Myocyte (in vitro differentiated cells): ENCODE results near the gene TMEM120B. TPM values are rescaled to one million over a fixed set of nuclear protein-coding genes. Genes with fewer than 3 reads are reported as not detected.

ENCODE experiments used
- total RNA-seq: library from RNA; depleted of rRNA; stranded (reverse); fragments of >200 nt; gene quantifications from 2 replicates; pipeline ENCODE4 v1.2.3, GENCODE V29; 2014

The TMEM120B gene
- total RNA-seq, 1 donor from 2014 or later, result 25.2 TPM

Other genes with a start within 250 kb of the TMEM120B start
- gene KDM2B, start 131.7 kb upstream of the TMEM120B start, total RNA-seq, result 22.0 and 32.4 TPM in 2 replicates
- gene ORAI1, start 86.2 kb upstream of the TMEM120B start, total RNA-seq, result 16.7 and 27.7 TPM in 2 replicates
- not detected in 2 replicates for gene MORN3, start 43.1 kb upstream of the TMEM120B start, total RNA-seq
- gene RHOF, start 80.9 kb downstream of the TMEM120B start, total RNA-seq, result 2.3 and 2.4 TPM in 2 replicates
- 3.9 and 4.0 TPM in 2 replicates for gene SETD1B, start 91.3 kb downstream of the TMEM120B start, total RNA-seq
- 0.13 TPM in 1 of 2 replicates, not detected in the other for gene HPD, start 146.1 kb downstream of the TMEM120B start, total RNA-seq
- 86.5 and 98.8 TPM in 2 replicates for gene PSMD9, start 176.0 kb downstream of the TMEM120B start, total RNA-seq
- 0.99 and 2.5 TPM in 2 replicates for gene CFAP251, start 205.8 kb downstream of the TMEM120B start, total RNA-seq